Gastrocnemius medialis (tissue), 4 donors: ENCODE data around the gene RNF212B.
"Not testable (repeated sequence)": the region's sequence is repeated elsewhere in the genome, so short reads cannot be mapped to it uniquely, and the experiment has no call there.

Source experiments
- POLR2A ChIP-seq, 2 donors: fragments of 450-650 bp; IDR thresholded peaks; one replicate each; pipeline ENCODE4 v1.6.1; 2017; ENCODE audit warnings: antibody characterized with exemption in 2 of 2, mild to moderate bottlenecking in 2 of 2, moderate library complexity in 2 of 2
- TF ChIP-seq, protein P1 (sequence below), 5 experiments: fragments of 450-650 bp in 3 of 5; fragments of 200-600 bp in 2 of 5; sonication (generic) in 2 of 5; IDR thresholded peaks in 4 of 5; conservative IDR thresholded peaks in 1 of 5; 1 replicate in 4 of 5; 2 replicates in 1 of 5; pipeline ENCODE4 v1.5.1; 2016 to 2019; ENCODE audit warnings: antibody characterized with exemption in 5 of 5, mild to moderate bottlenecking in 3 of 5, moderate library complexity in 3 of 5

DNA sequence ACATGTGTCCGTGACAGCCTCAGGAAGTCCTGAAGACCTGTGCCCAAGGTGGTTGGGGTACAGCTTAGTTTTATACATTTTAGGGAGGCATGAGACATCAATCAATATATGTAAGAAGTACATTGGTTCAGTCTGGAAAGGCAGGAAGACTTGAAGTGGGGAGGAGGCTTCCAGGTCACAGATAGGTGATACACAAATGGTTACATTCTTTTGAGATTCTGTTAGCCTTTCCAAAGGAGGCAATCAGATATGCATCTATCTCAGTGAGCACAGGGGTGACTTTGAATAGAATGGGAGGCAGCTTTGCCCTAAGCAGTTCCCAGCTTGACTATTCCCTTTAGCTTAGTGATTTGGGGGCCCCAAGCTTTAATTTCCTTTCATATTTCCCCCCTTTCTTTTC is 38.6 kb upstream of the RNF212B start:
- not testable (repeated sequence) for TF ChIP-seq POLR2A (IDR thresholded peaks at IDR 0.05)
- TF ChIP-seq, protein P1, sequence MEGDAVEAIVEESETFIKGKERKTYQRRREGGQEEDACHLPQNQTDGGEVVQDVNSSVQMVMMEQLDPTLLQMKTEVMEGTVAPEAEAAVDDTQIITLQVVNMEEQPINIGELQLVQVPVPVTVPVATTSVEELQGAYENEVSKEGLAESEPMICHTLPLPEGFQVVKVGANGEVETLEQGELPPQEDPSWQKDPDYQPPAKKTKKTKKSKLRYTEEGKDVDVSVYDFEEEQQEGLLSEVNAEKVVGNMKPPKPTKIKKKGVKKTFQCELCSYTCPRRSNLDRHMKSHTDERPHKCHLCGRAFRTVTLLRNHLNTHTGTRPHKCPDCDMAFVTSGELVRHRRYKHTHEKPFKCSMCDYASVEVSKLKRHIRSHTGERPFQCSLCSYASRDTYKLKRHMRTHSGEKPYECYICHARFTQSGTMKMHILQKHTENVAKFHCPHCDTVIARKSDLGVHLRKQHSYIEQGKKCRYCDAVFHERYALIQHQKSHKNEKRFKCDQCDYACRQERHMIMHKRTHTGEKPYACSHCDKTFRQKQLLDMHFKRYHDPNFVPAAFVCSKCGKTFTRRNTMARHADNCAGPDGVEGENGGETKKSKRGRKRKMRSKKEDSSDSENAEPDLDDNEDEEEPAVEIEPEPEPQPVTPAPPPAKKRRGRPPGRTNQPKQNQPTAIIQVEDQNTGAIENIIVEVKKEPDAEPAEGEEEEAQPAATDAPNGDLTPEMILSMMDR (IDR thresholded peaks at IDR 0.05 in 4 of 5, conservative IDR thresholded peaks at IDR 0.05 in 1 of 5): not testable (repeated sequence)
